NCI-H2107 (cell line): Measurements from ENCODE around the gene BOK.
"Not testable (repeated sequence)": the region's sequence is repeated elsewhere in the genome, so short reads cannot be mapped to it uniquely, and the experiment has no call there.

Experiments used
- DNase-seq: peaks from one replicate; lab custom pipeline; 2025; lab: John Stamatoyannopoulos, UW

Gene BOK

DNA sequence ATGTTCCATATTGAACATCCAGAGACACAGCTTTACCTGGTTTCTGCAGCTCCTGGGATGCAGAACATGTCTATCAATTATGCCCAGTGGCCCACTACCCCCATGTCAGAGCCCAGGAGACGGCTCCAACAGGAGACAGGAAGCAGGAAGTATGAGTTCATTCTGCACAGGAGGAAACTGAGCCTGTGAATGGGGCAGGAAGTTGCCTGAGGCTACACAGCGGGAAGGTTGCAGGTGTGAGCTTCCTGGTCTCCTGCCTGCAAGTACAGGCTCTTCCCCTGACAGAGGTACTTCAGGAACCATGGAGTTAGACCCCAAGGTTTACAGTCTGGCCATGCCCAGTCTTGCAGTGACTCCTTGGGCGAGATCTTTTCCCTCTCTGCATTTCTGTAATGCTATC lies 2.8 kb upstream of the BOK start:
- no peak for DNase-seq

- no peak for DNase-seq
These were observed 1.8 kb upstream of the BOK start for GRCh38 chr2:241556746-241557145.

DNA sequence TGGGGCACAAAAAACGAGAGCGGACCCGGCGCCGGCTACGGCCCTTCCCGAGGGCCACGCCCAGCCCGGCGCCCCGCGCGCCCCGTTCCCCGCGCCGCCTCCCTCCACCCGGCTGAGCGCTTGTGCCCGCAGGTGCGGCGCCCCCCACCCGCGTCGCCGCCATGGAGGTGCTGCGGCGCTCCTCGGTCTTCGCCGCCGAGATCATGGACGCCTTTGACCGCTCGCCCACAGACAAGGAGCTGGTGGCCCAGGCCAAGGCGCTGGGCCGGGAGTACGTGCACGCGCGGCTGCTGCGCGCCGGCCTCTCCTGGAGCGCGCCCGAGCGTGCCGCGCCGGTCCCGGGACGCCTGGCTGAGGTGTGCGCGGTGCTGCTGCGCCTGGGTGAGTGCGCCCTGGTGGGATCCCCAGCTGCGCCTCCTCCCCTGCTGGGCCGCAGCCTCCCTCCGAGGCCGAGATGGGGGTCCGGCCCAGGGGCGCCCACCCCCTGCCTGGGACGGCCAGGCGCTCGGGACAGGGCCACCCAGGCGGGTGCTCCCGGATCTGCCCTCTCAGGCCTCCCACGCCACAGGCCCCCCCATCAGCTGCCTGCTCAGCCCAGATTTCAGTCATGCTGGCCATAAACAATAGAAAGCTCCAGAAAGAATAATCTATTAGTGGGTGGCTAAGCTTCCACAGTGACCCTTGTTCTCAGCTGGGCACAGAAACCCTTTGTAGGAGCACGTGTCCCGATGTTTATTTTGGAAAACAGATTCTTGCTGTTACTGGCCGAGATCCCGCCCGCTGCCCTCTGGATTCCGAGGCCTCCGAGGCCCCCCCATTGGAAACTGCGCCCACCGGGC lies 997 bp downstream of the BOK start:
- DNase-seq = no peak

GRCh38 chr2:241560162-241560882 lies 1.8 kb downstream of the BOK start:
- no peak for DNase-seq

DNA sequence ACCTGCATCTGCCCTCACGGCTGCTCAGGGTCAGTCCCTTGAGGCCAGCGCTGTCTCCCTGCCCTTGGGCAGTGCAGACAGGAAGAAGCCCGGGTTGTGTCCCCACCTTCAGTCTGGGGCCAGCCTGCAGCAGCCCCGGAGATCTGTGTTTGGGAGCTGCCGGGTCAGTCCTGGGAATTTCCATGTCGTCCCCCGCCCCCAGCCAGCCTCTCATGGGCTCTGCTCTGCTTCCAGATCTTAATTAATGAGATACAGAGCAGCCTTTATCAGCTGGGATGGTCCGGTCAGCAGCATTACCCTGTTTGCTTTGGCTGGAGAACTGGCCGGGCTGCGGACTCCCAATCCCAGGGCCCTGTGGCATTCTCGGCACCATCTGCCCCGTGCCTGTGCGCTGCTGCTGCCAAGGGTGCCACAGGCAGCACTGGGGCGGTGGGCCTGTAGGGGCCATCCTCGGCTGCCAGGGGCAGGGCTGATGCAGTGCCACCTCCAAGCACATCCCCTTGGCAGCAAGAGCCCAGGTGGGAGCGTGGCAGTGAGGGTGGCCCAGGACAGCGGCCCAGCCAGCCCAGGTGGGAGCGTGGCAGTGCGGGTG lies 2.4 kb downstream of the BOK start:
- no peak for DNase-seq

DNA sequence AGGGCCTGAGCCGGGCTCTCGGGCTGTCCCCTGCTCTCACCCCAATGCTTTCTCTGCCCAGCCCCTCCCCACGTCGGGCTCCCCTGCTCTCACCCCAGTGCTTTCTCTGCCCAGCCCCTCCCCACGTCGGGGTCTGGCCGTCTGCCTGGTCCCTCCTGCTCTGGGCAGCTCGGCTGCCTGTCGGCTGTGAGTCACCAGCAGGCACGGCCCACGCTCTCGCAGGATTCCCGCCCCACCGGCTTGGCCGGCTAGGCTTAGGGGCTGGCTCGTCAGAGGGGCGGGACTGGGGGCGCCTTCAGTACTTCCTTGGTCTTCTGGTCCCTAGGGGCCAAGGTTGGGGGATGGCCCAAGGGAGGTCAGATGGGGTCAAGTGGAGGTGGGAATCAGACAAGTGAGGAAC lies 3.3 kb downstream of the BOK start:
- no peak for DNase-seq

- no peak for DNase-seq
These were observed 3.8 kb downstream of the BOK start for GRCh38 chr2:241562269-241562891.

DNA sequence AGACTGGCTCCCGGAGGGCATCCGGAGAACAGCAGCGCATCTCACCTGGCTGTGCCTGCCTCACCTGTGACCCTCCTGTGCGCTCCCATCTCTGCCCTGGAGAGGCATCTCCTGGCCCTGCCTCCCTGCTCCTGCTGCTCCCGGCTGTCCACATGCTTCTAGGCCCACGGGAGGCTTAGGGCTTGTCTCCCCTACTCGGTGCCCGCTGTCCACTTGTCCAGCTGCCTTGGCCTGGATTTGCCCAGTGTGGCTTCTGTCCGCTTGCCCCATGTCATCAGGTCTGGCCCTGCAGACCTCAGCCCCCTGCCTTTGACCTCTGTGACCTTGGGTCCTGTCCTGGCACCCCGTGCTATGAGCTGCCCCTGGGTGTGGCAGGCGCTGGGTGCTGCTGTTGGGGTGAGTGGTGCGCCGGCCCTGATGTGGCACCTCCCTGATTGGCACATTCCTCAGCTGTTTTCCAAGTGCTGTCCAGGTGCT lies 4.5 kb downstream of the BOK start:
- no peak for DNase-seq

DNA sequence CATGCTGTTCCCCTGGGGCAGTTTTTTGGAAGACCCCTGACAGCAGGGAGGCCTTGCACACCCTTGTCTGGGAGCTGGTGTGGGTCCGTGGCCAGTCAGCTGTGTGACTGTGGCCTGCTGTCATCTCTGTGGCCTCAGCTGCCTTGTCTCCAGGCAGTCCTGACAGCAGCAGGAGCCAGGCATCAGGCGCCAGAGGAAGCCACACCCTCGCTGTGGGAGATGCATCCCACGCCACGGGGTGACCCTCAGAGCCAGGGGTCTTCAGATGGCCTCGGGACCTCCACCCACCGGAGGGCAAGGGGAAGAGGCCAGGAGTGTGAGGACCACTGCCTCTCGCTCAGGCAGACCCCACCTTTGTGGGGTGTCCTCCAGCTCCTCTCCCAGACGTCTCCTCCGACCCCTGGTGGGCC lies 5.0 kb downstream of the BOK start:
- no peak for DNase-seq

DNA sequence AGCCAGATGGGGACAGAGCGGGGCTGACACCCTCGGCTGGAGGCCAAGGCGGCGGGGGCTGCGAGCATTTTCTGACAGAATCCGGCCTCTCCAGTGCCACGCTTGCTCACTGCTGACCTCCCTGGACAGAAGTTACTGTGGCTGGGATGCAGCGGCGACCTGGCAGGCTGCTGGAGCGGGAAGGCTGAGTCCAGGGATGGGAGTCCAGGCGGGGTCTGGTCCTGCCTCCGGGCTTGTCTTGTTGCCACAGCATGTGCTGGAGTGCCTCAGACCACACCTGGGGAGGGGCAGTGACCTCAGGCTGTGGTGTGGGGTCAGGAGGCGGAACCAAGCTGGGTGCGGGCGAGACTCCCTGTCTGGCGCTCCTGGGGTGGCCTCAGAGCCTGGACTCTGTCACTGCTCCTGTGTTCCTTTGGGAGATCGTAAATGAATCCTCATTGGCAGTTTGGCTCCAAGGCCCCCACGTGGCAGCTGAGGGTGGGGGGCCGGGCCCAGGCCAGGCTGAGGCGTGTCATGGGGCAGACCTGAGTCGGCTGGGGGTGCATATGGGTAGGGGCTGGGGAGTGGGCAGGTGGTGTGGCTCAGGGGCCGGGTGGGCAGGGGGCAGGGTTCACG lies 5.5 kb downstream of the BOK start:
- DNase-seq = no peak

GRCh38 chr2:241564596-241565410 lies 6.3 kb downstream of the BOK start:
- no peak for DNase-seq

DNA sequence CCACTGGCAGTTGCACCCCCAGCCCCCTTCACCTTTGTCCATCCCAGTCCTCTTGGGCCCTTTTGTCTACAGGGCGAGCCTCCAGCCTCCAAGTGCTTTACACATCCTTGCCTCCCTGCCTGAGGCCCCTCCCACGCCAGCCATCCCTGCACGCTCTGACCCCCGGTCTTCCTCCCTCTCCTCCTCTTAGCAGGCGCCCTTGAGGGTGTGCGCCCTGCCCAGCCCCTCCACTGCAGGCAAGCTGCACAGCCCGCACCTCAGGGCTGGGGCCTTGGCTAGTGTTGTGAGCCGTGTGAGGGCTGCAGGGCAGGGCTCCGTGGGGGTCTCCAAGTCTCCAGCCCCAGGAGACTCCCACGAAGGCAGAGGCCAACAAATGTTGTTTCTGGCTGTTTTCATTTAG lies 6.9 kb downstream of the BOK start:
- DNase-seq = no peak

- not testable (repeated sequence) for DNase-seq
These were observed 7.5 kb downstream of the BOK start for GRCh38 chr2:241566021-241566420.

- no peak for DNase-seq
These were observed 7.9 kb downstream of the BOK start for GRCh38 chr2:241566468-241566867.

- DNase-seq = not testable (repeated sequence)
These were observed 8.7 kb downstream of the BOK start for GRCh38 chr2:241567266-241567665.

DNA sequence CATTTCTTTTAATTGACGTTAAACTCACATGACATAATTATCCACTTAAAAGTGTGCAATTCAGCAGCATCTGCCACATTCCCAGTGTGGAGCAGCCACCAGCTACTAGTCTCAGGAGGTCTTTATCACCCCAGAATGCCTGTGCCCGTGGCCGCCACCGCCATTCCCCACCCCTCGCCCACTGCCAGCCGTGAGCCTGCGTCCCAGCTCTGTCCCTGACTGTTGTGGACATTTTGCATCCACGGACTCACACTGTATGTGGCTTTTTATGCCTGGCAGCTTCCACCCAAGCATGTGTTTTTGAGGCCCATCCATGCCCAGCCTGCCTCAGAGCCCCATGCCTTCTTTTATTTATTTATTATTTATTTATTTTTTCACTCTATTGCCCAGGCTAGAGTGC lies 9.2 kb downstream of the BOK start:
- DNase-seq = no peak

GRCh38 chr2:241568726-241569125 lies 10.2 kb downstream of the BOK start:
- DNase-seq = no peak

DNA sequence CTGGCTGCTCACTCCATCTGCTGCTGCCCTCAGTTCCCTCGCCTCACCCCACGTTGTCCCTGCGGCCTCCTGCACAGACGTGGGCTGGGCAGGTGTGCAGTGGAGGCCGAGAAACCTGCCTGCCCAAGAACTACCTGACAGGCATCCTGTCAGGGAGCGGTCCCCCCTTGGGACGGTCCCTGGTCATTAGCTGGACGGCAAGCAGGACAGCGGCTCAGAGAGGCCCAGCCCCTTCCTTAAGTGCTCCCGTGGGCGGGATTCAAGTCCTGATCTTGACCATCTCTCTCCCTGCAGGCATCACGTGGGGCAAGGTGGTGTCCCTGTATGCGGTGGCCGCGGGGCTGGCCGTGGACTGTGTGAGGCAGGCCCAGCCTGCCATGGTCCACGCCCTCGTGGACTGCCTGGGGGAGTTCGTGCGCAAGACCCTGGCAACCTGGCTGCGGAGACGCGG lies 11.3 kb downstream of the BOK start:
- no peak for DNase-seq

DNA sequence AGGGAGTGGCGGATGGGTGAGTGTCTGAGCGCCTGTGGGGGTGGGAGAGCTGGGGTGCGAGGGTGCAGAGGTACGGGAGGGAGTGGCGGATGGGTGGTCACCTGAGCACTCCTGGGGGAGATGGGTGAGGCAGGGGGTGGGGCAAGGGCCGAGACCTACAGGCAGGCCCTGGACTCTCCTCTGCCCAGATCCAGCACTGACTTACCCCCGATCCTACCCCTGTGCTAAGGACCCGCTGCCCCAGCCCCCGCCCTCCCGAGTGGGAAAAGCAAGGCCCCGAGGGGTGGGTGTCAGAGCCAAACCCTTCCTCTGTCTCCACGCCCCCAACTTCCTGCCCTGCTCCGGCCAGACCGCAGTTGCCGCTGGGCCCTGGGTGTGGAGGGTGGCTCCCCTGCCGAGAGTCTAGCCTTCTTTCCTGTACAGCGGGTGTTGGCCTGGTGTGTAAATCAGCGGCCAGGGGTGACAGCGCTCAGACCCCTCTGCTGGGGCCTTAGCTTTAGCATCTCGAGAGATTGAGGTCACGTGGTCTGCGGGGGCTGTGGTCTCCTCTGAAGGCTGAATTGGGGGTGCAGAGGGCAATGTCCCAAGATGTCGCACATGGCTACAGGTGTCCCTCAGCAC lies 12.5 kb downstream of the BOK start:
- no peak for DNase-seq

DNA sequence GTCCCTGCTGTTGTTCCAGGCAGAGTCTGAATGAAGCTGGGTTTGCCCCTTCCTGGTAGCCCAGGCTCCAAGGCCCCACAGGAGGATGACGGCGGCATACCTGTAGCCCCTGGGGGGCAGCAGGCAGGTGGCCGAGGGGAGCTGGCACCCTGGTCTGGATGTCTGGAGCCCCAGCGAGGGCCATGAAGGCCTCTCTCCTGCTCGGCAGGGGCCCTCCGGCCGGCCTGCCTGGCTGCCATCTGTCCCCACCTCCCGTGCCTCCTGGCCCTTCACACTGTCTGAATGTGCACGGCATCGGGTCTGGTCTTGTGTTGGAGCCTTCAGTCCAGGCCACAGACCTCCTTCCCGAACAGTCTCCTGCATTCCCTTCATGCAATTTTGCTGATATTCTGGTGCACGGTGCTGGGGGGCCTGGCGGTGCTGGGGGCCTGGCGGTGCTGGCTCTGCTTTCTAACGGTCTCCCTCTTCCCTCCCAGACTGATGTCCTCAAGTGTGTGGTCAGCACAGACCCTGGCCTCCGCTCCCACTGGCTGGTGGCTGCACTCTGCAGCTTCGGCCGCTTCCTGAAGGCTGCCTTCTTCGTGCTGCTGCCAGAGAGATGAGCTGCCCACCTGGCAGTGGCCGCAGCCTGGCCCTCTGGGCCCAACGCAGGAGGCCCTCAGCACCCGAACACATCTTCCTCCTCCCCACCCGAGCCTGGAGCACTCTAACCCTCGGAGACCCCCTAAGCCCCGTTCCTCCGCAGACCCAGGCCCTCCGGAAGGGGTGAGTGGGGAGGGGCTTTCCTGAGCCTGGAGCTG lies 13.5 kb downstream of the BOK start:
- DNase-seq = no peak
